H1 (cell line): ENCODE results near the gene VSIG10L. TPM values are rescaled to one million over a fixed set of nuclear protein-coding genes. Genes with fewer than 3 reads are reported as not detected.

ENCODE experiments used
- CTCF ChIA-PET: fragments of 300-600 bp; sonication (Branson Sonifier 250); formaldehyde crosslinking; loops from one replicate; lab custom pipeline; 2021; ENCODE audit not compliant: partially characterized antibody; lab: Charles Lee
- POLR2A ChIA-PET: fragments of 300-600 bp; sonication (Branson Sonifier 250); formaldehyde crosslinking; loops from one replicate; lab custom pipeline; 2021; ENCODE audit warnings: inconsistent platforms; ENCODE audit not compliant: partially characterized antibody; lab: Charles Lee
- DNase-seq, 2 experiments: peaks; one replicate each; pipeline versions ENCODE4 v3.0.0 to v3.0.0-alpha.2; 2010 to 2022; ENCODE audit warnings: low spot score in 2 of 2, low read depth in 1 of 2, mixed read lengths in 1 of 2
- FAIRE-seq: peaks from 2 replicates; lab custom pipeline; 2011; peaks lifted over from hg19 to GRCh38; lab: Jason Lieb, UNC
- H2AFZ ChIP-seq: 2 replicates; pipeline ENCODE4 v1.8.1; 2012; ENCODE audit warnings: low read length, inconsistent platforms
- H2AK5ac ChIP-seq: 2 replicates; pipeline ENCODE4 v1.6.1; 2013; ENCODE audit warnings: low read depth, low read length
- H2BK120ac ChIP-seq: replicated peaks from 2 replicates; pipeline ENCODE3; 2013; ENCODE audit warnings: low read depth, low read length, inconsistent platforms
- H2BK12ac ChIP-seq: 2 replicates; pipeline ENCODE4 v1.6.1; 2013; ENCODE audit warnings: low read depth, low read length
- H2BK15ac ChIP-seq: 2 replicates; pipeline ENCODE4 v1.6.1; 2013; ENCODE audit warnings: low read length
- H2BK20ac ChIP-seq: 2 replicates; pipeline ENCODE4 v1.6.1; 2013; ENCODE audit warnings: low read length
- H2BK5ac ChIP-seq: 2 replicates; pipeline ENCODE4 v1.6.1; 2013; ENCODE audit warnings: low read depth, low read length
- H3K14ac ChIP-seq: 2 replicates; pipeline ENCODE4 v1.6.1; 2013; ENCODE audit warnings: inconsistent platforms; ENCODE audit not compliant: insufficient read length
- H3K18ac ChIP-seq: 2 replicates; pipeline ENCODE4 v1.6.1; 2013; ENCODE audit warnings: low read length; ENCODE audit errors: extremely low read depth
- H3K23ac ChIP-seq: 2 replicates; pipeline ENCODE4 v1.6.1; 2013; ENCODE audit warnings: inconsistent platforms; ENCODE audit not compliant: insufficient read length
- H3K23me2 ChIP-seq: 2 replicates; pipeline ENCODE4 v1.6.1; 2013; ENCODE audit warnings: low read depth, low read length
- H3K27ac ChIP-seq: 2 replicates; pipeline ENCODE4 v1.6.1; 2011; ENCODE audit warnings: low read depth, low read length, inconsistent platforms
- H3K27me3 ChIP-seq, 4 experiments: replicated peaks in 1 of 4; 1 replicate in 1 of 4; 2 replicates in 3 of 4; pipeline versions ENCODE4 v1.6.1 to v1.8.1; 2011 to 2013; ENCODE audit warnings: low read length in 3 of 4, mild to moderate bottlenecking in 3 of 4, inconsistent platforms in 2 of 4, mixed read lengths in 2 of 4, moderate library complexity in 1 of 4; ENCODE audit not compliant: control insufficient read depth in 3 of 4, insufficient read depth in 3 of 4; ENCODE audit errors: extremely low read depth in 1 of 4
- H3K36me3 ChIP-seq, 4 experiments: 2 replicates each; pipeline versions ENCODE4 v1.6.1 to v1.8.1; 2011 to 2013; ENCODE audit warnings: mild to moderate bottlenecking in 4 of 4, low read length in 3 of 4, moderate library complexity in 2 of 4, control low read depth in 1 of 4, inconsistent platforms in 1 of 4; ENCODE audit not compliant: insufficient read depth in 4 of 4, control insufficient read depth in 2 of 4
- H3K4ac ChIP-seq: replicated peaks from 2 replicates; pipeline ENCODE3; 2013; ENCODE audit warnings: low read length, low read depth, mixed read lengths, inconsistent platforms; ENCODE audit not compliant: insufficient read length
- H3K4me1 ChIP-seq, 4 experiments: replicated peaks in 1 of 4; 1 replicate in 1 of 4; 2 replicates in 3 of 4; pipeline versions ENCODE4 v1.6.1 to v1.8.1; 2011 to 2013; ENCODE audit warnings: low read length in 3 of 4, inconsistent platforms in 2 of 4, mixed read lengths in 1 of 4; ENCODE audit not compliant: insufficient read depth in 4 of 4, control insufficient read depth in 3 of 4
- H3K4me2 ChIP-seq, 2 experiments: 2 replicates each; pipeline versions ENCODE4 v1.6.1 to v1.8.1; 2011 to 2013; ENCODE audit warnings: low read depth in 2 of 2, low read length in 2 of 2, control low read depth in 1 of 2, inconsistent platforms in 1 of 2, mild to moderate bottlenecking in 1 of 2; ENCODE audit not compliant: insufficient read depth in 1 of 2
- H3K4me3 ChIP-seq, 4 experiments: fragments of 200-600, 300-600 bp in 1 of 4; sonication (generic), shearing (Covaris generic), sonication (Bioruptor Twin) in 1 of 4; 2 replicates each; pipeline versions ENCODE4 v1.5.1 to v1.8.1; 2011 to 2016; ENCODE audit warnings: low read length in 4 of 4, low read depth in 3 of 4, control low read depth in 2 of 4, inconsistent platforms in 2 of 4, mild to moderate bottlenecking in 2 of 4, mixed read lengths in 1 of 4, moderate library complexity in 1 of 4; ENCODE audit not compliant: insufficient read depth in 2 of 4; ENCODE audit errors: extremely low read depth in 1 of 4
- H3K56ac ChIP-seq: replicated peaks from 2 replicates; pipeline ENCODE3; 2013; ENCODE audit warnings: low read depth, mild to moderate bottlenecking, mixed read lengths, low read length, inconsistent platforms; ENCODE audit not compliant: insufficient read length
- H3K79me1 ChIP-seq: 2 replicates; pipeline ENCODE4 v1.6.1; 2013; ENCODE audit warnings: low read depth, low read length, control low read depth
- H3K79me2 ChIP-seq, 2 experiments: 2 replicates each; pipeline versions ENCODE4 v1.6.1 to v1.8.1; 2012 to 2013; ENCODE audit warnings: low read length in 2 of 2, mild to moderate bottlenecking in 2 of 2, inconsistent platforms in 1 of 2; ENCODE audit not compliant: insufficient read depth in 2 of 2, control insufficient read depth in 1 of 2
- H3K9ac ChIP-seq, 4 experiments: replicated peaks in 1 of 4; 1 replicate in 1 of 4; 2 replicates in 3 of 4; pipeline versions ENCODE4 v1.6.1 to v1.8.1; 2011 to 2013; ENCODE audit warnings: low read depth in 3 of 4, low read length in 3 of 4, control low read depth in 2 of 4, mild to moderate bottlenecking in 2 of 4, moderate library complexity in 2 of 4, inconsistent platforms in 1 of 4; ENCODE audit errors: extremely low read depth in 1 of 4
- H3K9me3 ChIP-seq, 2 experiments: 2 replicates each; pipeline versions ENCODE4 v1.6.1 to v1.8.1; 2012 to 2013; ENCODE audit warnings: mild to moderate bottlenecking in 2 of 2, moderate library complexity in 2 of 2, control low read depth in 1 of 2, inconsistent platforms in 1 of 2, low read depth in 1 of 2, low read length in 1 of 2, mixed read lengths in 1 of 2; ENCODE audit not compliant: insufficient read depth in 2 of 2
- H4K20me1 ChIP-seq, 2 experiments: replicated peaks in 1 of 2; 2 replicates each; pipeline versions ENCODE3 to v1.8.1; 2011 to 2013; ENCODE audit warnings: inconsistent platforms in 2 of 2, low read length in 2 of 2, mild to moderate bottlenecking in 1 of 2; ENCODE audit not compliant: insufficient read depth in 2 of 2, control insufficient read depth in 1 of 2
- H4K5ac ChIP-seq: 2 replicates; pipeline ENCODE4 v1.6.1; 2013; ENCODE audit warnings: low read length, low read depth, mixed read lengths, inconsistent platforms; ENCODE audit not compliant: insufficient read length
- H4K8ac ChIP-seq: 2 replicates; pipeline ENCODE4 v1.8.0; 2013; ENCODE audit warnings: mild to moderate bottlenecking, moderate library complexity, low read length, inconsistent platforms; ENCODE audit not compliant: insufficient read depth; ENCODE audit errors: extremely low read depth
- H4K91ac ChIP-seq: replicated peaks from 2 replicates; pipeline ENCODE3; 2013; ENCODE audit warnings: low read length, mixed read lengths, inconsistent platforms; ENCODE audit not compliant: insufficient read length
- CBX8 ChIP-seq: fragments of 300-800, 300-1000 bp; sonication (generic); IDR thresholded peaks from 2 replicates; pipeline ENCODE4 v1.7.1; 2016; ENCODE audit warnings: low read depth, low read length, borderline replicate concordance
- FOSL1 ChIP-seq: IDR thresholded peaks from 2 replicates; pipeline ENCODE4 v1.6.1; 2011; ENCODE audit warnings: mild to moderate bottlenecking, low read depth, low read length, moderate library complexity; ENCODE audit not compliant: insufficient read depth
- GABPA ChIP-seq: IDR thresholded peaks from 2 replicates; pipeline ENCODE4 v1.6.1; 2011; ENCODE audit warnings: mild to moderate bottlenecking, low read length, moderate library complexity, borderline replicate concordance; ENCODE audit not compliant: insufficient read depth
- JUN ChIP-seq: IDR thresholded peaks from 2 replicates; pipeline ENCODE4 v1.6.1; 2011; ENCODE audit warnings: low read depth, mild to moderate bottlenecking, improper control_type of control experiment, low read length
- KDM4A ChIP-seq: IDR thresholded peaks from one replicate; pipeline ENCODE4 v1.7.1; 2012; ENCODE audit warnings: low read depth, mild to moderate bottlenecking, moderate library complexity, low read length, inconsistent platforms; ENCODE audit not compliant: severe bottlenecking
- POLR2A ChIP-seq, 2 experiments: IDR thresholded peaks; 1 replicate in 1 of 2; 2 replicates in 1 of 2; pipeline ENCODE4 v1.6.1; 2011; ENCODE audit warnings: low read depth in 2 of 2, low read length in 2 of 2, mild to moderate bottlenecking in 2 of 2; ENCODE audit errors: control extremely low read depth in 1 of 2
- SIX5 ChIP-seq: IDR thresholded peaks from 2 replicates; pipeline ENCODE4 v1.6.1; 2011; ENCODE audit warnings: mild to moderate bottlenecking, low read depth, low read length
- TBP ChIP-seq: IDR thresholded peaks from 2 replicates; pipeline ENCODE4 v1.6.1; 2011; ENCODE audit warnings: low read depth, low read length, improper control_type of control experiment
- TEAD4 ChIP-seq: IDR thresholded peaks from 2 replicates; pipeline ENCODE4 v1.6.1; 2012; ENCODE audit warnings: low read depth, low read length, inconsistent platforms, mixed read lengths
- YY1 ChIP-seq: IDR thresholded peaks from 2 replicates; pipeline ENCODE4 v1.6.1; 2011; ENCODE audit warnings: low read depth, mild to moderate bottlenecking, low read length
- WGBS, 2 experiments: shearing (Covaris generic) in 1 of 2; methylation state at CpG; one replicate each; pipeline versions ENCODE4 v1.1.6 to v1.1.7; 2013 to 2015; ENCODE audit warnings: low lambda C conversion rate in 2 of 2, mixed read lengths in 2 of 2, inconsistent platforms in 1 of 2, low coverage in 1 of 2, missing lambda C conversion rate in 1 of 2; ENCODE audit not compliant: insufficient replicate concordance in 2 of 2, insufficient coverage in 1 of 2, insufficient read length in 1 of 2; ENCODE audit errors: extremely low coverage in 1 of 2, missing lambda C conversion rate in 1 of 2; 5-methylcytosine and 5-hydroxymethylcytosine counted together
- long read RNA-seq, 2 experiments: library from RNA in 1 of 2; library from capped mRNA in 1 of 2; stranded (forward); transcript quantifications; one replicate each; pipeline ENCODE4 v2.0.0, GENCODE V29; 2021; ENCODE audit warnings: inconsistent platforms in 1 of 2
- polyA minus RNA-seq, 3 experiments: library from RNA; depleted of rRNA, polyadenylated mRNA; stranded (reverse); fragments of >200 nt; gene quantifications; 1 replicate in 2 of 3; 2 replicates in 1 of 3; pipeline ENCODE4 v1.2.3, GENCODE V29; 2011
- polyA plus RNA-seq, 7 experiments: library from polyadenylated mRNA; depleted of rRNA in 3 of 7; stranded (reverse) in 5 of 7; unstranded in 2 of 7; fragments of >200 nt in 5 of 7; fragments of 200-250 nt in 2 of 7; gene quantifications; 1 replicate in 5 of 7; 2 replicates in 1 of 7; 4 replicates in 1 of 7; pipeline versions ENCODE4 v1.2.1 to v1.2.3, GENCODE V29; 2011 to 2013; ENCODE audit warnings: missing spikeins in 2 of 7, mixed read lengths in 2 of 7
- total RNA-seq: library from RNA; stranded (reverse); fragmentation: NEBNext Ultra II Directional; extraction: Animal tissue kit (Norgen Biotek cat#: 25700); gene quantifications from 2 replicates; pipeline ENCODE4 v1.2.1, GENCODE V29; 2021

VSIG10L gene
- total RNA-seq (10.2 and 10.3 TPM in 2 replicates), polyA plus RNA-seq (2011; rRNA removed) (9.9 and 10.4 TPM in 2 replicates), polyA minus RNA-seq (2011; rRNA and poly(A)+ RNA removed) (4.1 and 4.3 TPM in 2 replicates)
- 5.7 TPM for polyA plus RNA-seq (2011; cell fraction: cytosol; rRNA removed)
- 8.6 TPM for polyA plus RNA-seq (2011; cell fraction: nucleus; rRNA removed)
- 8.6 to 10.9 TPM (median 9.3 TPM) in 4 replicates for polyA plus RNA-seq (2012, experiment 1 of 2)
- 11.2 TPM for polyA plus RNA-seq (2012, experiment 2 of 2)
- 13.2 TPM for polyA plus RNA-seq (2013, experiment 1 of 2)
- polyA plus RNA-seq (2013, experiment 2 of 2): 13.7 TPM
- 2.1 TPM for polyA minus RNA-seq (2011; cell fraction: cytosol; rRNA and poly(A)+ RNA removed)
- 4.6 TPM for polyA minus RNA-seq (2011; cell fraction: nucleus; rRNA and poly(A)+ RNA removed)
- long read RNA-seq, experiment 1, partial matches to known transcripts: 8 of 15 reads
- long read RNA-seq, experiment 1, other reads (novel, unspliced or antisense): 6 of 15 reads
- long read RNA-seq, experiment 2, partial matches to known transcripts: 2 of 2 reads
- long read RNA-seq, experiment 2, other reads (novel, unspliced or antisense): 0 of 2 reads

DNA sequence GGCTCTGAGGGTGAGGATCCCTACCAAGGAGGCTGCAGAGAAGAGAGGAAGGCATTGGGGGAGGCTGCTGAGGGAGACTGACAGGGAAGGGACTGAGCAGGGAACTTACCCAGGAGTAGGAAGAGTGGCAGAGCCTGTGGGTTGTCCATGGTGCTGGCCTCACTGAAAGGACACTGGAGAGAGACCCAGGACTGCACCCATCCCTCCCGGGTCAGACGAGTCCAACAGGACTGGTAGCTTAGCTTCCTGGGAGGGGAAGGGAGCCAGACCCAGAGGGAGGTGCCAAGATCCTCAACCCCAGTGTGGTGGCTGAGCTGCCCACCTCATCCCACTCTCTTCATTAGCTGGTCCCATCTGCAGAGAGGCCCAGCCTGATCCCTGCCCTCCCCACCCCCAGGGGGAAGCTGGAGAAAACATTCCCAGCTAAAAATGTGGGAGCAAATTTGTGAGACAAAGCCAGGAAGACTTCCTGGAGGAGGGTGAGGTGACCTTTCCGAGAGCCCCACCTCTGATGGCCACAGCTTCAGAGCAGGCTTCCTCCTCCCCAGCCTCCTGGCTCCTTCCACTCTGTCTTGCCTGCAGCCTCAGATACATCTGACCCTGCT is at the start of gene VSIG10L:
Gene VSIG10L, minus strand, starts transcription at position 164 of the 605 bp plus-strand sequence. Its CDS starts 15 bp downstream, at position 149.
- Histone ChIP-seq H3K27ac (no peak within 1 kb of the TSS), H3K18ac (peak within 1 kb of the TSS; percentile 78; the same call in 1 of the 2 replicates), H4K20me1 (no peaks in the 10 kb centered on the region), H3K79me2 (no peaks in the 10 kb centered on the region), H4K5ac (no peak within 1 kb of the TSS), H3K9me3 (no peaks in the 10 kb centered on the region), H3K4me1 (peaks cover 0 to 20% (median 16%) of the 10 kb centered on the region in 4 experiments; a peak in 6 of 7 replicates), H2BK12ac (peak within 1 kb of the TSS; percentile 94; the same call in 1 of the 2 replicates), H4K91ac (peak within 1 kb of the TSS; percentile 80), H2BK20ac (peak within 1 kb of the TSS; percentile 95; the same call in 1 of the 2 replicates), H2AK5ac (peak within 1 kb of the TSS; percentile 93; the same call in 1 of the 2 replicates), H4K8ac (no peak within 1 kb of the TSS; the same call in 1 of the 2 replicates), H3K9ac (no peak within 1 kb of the TSS), H2BK15ac (peak within 1 kb of the TSS; percentile 99; the same call in 1 of the 2 replicates), H3K23ac (no peak within 1 kb of the TSS), H3K56ac (no peak within 1 kb of the TSS), H3K4me3 (peak within 1 kb of the TSS in 1 of 4 experiments; percentile 72; a peak in 2 of 8 replicates), H3K79me1 (no peaks in the 10 kb centered on the region), H2AFZ (no peak within 1 kb of the TSS), H3K4ac (no peak within 1 kb of the TSS), H3K27me3 (peaks cover 0 to 18% (median 11%) of the 10 kb centered on the region in 4 experiments; a peak in 5 of 7 replicates), H2BK120ac (peak within 1 kb of the TSS; percentile 33), H3K23me2 (peaks cover 13% of the 10 kb centered on the region), H3K4me2 (peak within 1 kb of the TSS; percentile 65 to 83), H2BK5ac (peak within 1 kb of the TSS; percentile 63; the same call in 1 of the 2 replicates), H3K14ac (no peak within 1 kb of the TSS), H3K36me3 (no peaks in the 10 kb centered on the region; a peak in 1 of 8 replicates)
- FAIRE-seq: no peak
- ChIA-PET CTCF (interaction anchor here (0.7 to 4.9 kb wide), 14 partner anchors 12 to 184 kb away, joined by 3 to 42 read pairs (median 4); partner anchors contain the start of gene CLDND2), POLR2A (interaction anchor here (0.8 to 3.9 kb wide), 8 partner anchors 9 to 79 kb away, joined by 3 to 19 read pairs (median 6); partner anchors contain the start of genes C19orf84 and ETFB)
- no peak for DNase-seq
- 79% methylated on average over 3 of the region's 3 CpGs; no CpG with 5 or more reads in 1 of the 2 experiments for WGBS, 2 experiments
- TF ChIP-seq FOSL1 (no peak), TEAD4 (no peak), YY1 (no peak), JUN (no peak), SIX5 (no peak), CBX8 (no peak), POLR2A (IDR thresholded peaks at IDR 0.05; ENCODE audit: control extremely low read depth in 1 of 2, low read depth in 2 of 2, low read length in 2 of 2) (no peak), KDM4A (no peak), TBP (no peak), GABPA (no peak)
